Neural progenitor cell (in vitro differentiated cells): ENCODE results near the gene RPN2. TPM values are rescaled to one million over a fixed set of nuclear protein-coding genes. Genes with fewer than 3 reads are reported as not detected.

Experiments used
- DNase-seq: peaks from one replicate; pipeline ENCODE4 v3.0.0-alpha.2; 2016; ENCODE audit warnings: low spot score
- H2AFZ ChIP-seq: fragments of 200-600 bp; sonication (generic); replicated peaks from 2 replicates; pipeline ENCODE4 v1.6.1; 2016; ENCODE audit warnings: antibody characterized with exemption
- H3F3A ChIP-seq: fragments of 200-600 bp; sonication (generic); 2 replicates; pipeline ENCODE4 v1.6.1; 2016; ENCODE audit warnings: antibody characterized with exemption, low read depth
- H3K27ac ChIP-seq: fragments of 200-600 bp; sonication (generic); 2 replicates; pipeline ENCODE4 v1.5.1; 2016; ENCODE audit warnings: mild to moderate bottlenecking
- H3K27me3 ChIP-seq: fragments of 200-600 bp; sonication (generic); 2 replicates; pipeline ENCODE4 v1.6.1; 2016; ENCODE audit warnings: mild to moderate bottlenecking, moderate library complexity
- H3K36me3 ChIP-seq: fragments of 200-600 bp; sonication (generic); 2 replicates; pipeline ENCODE4 v1.5.1; 2016
- H3K4me1 ChIP-seq: fragments of 200-600 bp; sonication (generic); 2 replicates; pipeline ENCODE4 v1.6.1; 2016; ENCODE audit warnings: mixed run types
- H3K4me2 ChIP-seq: fragments of 200-600 bp; sonication (generic); 2 replicates; pipeline ENCODE4 v1.6.1; 2016
- H3K4me3 ChIP-seq: fragments of 200-600 bp; sonication (generic); 2 replicates; pipeline ENCODE4 v1.5.1; 2016
- H3K79me2 ChIP-seq: fragments of 200-600 bp; sonication (generic); 2 replicates; pipeline ENCODE4 v1.6.1; 2016; ENCODE audit warnings: low read depth
- H3K9ac ChIP-seq: fragments of 200-600 bp; sonication (generic); 2 replicates; pipeline ENCODE4 v1.6.1; 2016
- H3K9me3 ChIP-seq: fragments of 200-600 bp; sonication (generic); 2 replicates; pipeline ENCODE4 v1.5.1; 2016; ENCODE audit warnings: low read depth
- H4K20me1 ChIP-seq: fragments of 200-600 bp; sonication (generic); 2 replicates; pipeline ENCODE4 v1.6.1; 2016; ENCODE audit warnings: low read depth
- H3K27ac Mint-ChIP-seq: 3 replicates; pipeline ENCODE4 v1.8.0; 2021; ENCODE audit warnings: mixed read lengths
- H3K27me3 Mint-ChIP-seq: 2 replicates; pipeline ENCODE4 v1.8.0; 2022; ENCODE audit warnings: low read depth, mild to moderate bottlenecking, inconsistent platforms, moderate library complexity, mixed read lengths; ENCODE audit not compliant: insufficient read depth
- H3K36me3 Mint-ChIP-seq: 3 replicates; pipeline ENCODE4 v1.8.0; 2021; ENCODE audit warnings: mixed read lengths
- H3K4me1 Mint-ChIP-seq: 3 replicates; pipeline ENCODE4 v1.8.0; 2021; ENCODE audit warnings: mixed read lengths
- H3K4me3 Mint-ChIP-seq: 3 replicates; pipeline ENCODE4 v1.8.0; 2021; ENCODE audit warnings: mild to moderate bottlenecking, moderate library complexity, mixed read lengths
- H3K9me3 Mint-ChIP-seq: 3 replicates; pipeline ENCODE4 v1.8.0; 2020; ENCODE audit warnings: mixed read lengths
- EZH2 ChIP-seq: fragments of 200-600 bp; sonication (generic); IDR thresholded peaks from 2 replicates; pipeline ENCODE4 v1.6.1; 2017; ENCODE audit warnings: antibody characterized with exemption, mild to moderate bottlenecking, moderate library complexity
- EZH2phosphoT487 ChIP-seq: fragments of 200-600 bp; sonication (generic); IDR thresholded peaks from 2 replicates; pipeline ENCODE4 v1.6.1; 2017; ENCODE audit warnings: antibody characterized with exemption
- total RNA-seq: library from RNA; depleted of rRNA; stranded (reverse); fragments of >200 nt; gene quantifications from 2 replicates; pipeline ENCODE4 v1.2.3, GENCODE V29; 2015; ENCODE audit warnings: low replicate concordance
- TF ChIP-seq, protein P1 (sequence below): fragments of 200-600 bp; sonication (generic); IDR thresholded peaks from 2 replicates; pipeline ENCODE4 v1.5.1; 2017; ENCODE audit warnings: antibody characterized with exemption, mild to moderate bottlenecking

The RPN2 gene
- total RNA-seq, 1 donor from 2014 or later = 249 TPM

DNA sequence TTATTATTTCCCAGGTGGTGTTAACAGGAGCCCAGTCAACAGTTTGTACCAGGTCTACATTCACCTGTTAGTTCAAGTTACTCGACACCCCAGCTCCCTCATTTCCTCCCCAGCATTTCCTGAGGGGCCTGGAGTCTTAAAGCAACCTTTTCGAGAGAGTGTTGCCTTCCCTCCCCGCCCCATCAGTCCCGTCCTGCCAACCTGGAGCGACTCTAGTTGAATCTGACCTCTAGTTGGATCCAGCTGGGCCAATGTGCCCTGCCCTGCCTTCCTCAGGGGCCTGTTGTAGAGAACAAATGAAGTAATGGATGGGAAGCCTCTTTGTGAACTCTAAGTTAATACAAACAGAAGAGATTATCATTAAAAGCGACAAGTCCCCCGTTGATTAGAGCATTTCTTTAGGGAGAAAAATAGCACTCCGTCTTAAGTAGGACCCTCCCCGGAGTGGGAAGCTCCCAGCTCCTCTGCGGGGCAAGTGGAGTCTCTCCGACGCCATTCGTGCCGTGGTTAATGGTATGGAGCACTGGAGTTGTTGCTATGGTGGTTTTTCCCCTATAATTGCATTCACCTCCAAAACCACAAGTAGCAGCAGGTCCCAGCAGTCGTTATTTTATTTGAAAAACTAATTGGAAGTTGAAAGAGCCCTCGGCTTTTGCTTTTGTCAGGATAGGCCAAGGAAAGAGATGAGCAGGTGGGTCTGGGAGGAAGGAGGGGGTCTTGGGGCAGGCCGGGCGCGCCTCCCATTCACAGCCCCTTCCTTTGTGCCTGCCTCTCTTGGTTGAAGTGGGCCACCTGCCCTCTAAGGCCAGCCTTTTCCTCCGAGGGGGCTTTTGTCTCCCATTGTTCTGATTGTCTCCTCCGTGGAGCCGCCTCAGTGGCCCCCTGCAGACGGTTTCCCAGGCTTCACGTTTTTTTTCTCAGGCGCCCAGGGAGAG is 66.4 kb downstream of the RPN2 start:
- Histone ChIP-seq H3K27me3 (no peaks in the 10 kb centered on the region), H3K79me2 (no peaks in the 10 kb centered on the region), H3K4me3 (peak overlapping the region; percentile 11), H4K20me1 (no peaks in the 10 kb centered on the region), H2AFZ (no peak overlapping the region), H3F3A (peaks cover 79% of the 10 kb centered on the region), H3K36me3 (peaks cover 12% of the 10 kb centered on the region), H3K4me2 (peak overlapping the region; percentile 42), H3K9ac (no peak overlapping the region), H3K4me1 (peaks cover 53% of the 10 kb centered on the region), H3K27ac (peak overlapping the region; percentile 96), H3K9me3 (no peaks in the 10 kb centered on the region)
- H3K36me3 Mint-ChIP-seq = peaks cover 28% of the 10 kb centered on the region
- H3K4me1 Mint-ChIP-seq = peaks cover 54% of the 10 kb centered on the region
- H3K27ac Mint-ChIP-seq = peak overlapping the region; percentile 99
- no peaks in the 10 kb centered on the region for H3K9me3 Mint-ChIP-seq
- peak; percentile 92 for DNase-seq
- H3K4me3 Mint-ChIP-seq = peak overlapping the region; percentile 33
- TF ChIP-seq EZH2phosphoT487 = no peak
- TF ChIP-seq, protein P1, sequence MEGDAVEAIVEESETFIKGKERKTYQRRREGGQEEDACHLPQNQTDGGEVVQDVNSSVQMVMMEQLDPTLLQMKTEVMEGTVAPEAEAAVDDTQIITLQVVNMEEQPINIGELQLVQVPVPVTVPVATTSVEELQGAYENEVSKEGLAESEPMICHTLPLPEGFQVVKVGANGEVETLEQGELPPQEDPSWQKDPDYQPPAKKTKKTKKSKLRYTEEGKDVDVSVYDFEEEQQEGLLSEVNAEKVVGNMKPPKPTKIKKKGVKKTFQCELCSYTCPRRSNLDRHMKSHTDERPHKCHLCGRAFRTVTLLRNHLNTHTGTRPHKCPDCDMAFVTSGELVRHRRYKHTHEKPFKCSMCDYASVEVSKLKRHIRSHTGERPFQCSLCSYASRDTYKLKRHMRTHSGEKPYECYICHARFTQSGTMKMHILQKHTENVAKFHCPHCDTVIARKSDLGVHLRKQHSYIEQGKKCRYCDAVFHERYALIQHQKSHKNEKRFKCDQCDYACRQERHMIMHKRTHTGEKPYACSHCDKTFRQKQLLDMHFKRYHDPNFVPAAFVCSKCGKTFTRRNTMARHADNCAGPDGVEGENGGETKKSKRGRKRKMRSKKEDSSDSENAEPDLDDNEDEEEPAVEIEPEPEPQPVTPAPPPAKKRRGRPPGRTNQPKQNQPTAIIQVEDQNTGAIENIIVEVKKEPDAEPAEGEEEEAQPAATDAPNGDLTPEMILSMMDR = no peak
- no peak for TF ChIP-seq EZH2
- H3K27me3 Mint-ChIP-seq = peaks cover 2% of the 10 kb centered on the region

DNA sequence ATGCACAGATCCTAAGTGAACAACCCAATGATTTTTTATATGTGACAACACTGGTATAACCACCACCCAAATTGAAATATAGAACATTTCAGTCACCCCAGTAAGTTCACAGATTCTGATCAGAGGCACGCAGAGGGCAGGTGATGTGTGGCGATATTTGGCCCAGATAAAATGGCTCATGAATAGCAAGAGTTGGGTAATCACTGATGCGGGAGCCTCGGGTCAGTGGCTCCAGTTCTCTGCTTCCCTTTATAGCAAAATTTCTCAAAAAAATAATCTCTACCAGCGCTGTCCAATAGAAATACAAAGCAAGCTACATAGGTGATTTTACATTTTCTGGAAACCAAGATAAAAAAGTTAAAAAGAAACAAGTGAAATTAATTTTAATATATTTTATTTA is 67.6 kb downstream of the RPN2 start:
- H3K27ac Mint-ChIP-seq = peak overlapping the region; percentile 99
- H3K4me1 Mint-ChIP-seq = peaks cover 66% of the 10 kb centered on the region
- no peak overlapping the region for H3K4me3 ChIP-seq

DNA sequence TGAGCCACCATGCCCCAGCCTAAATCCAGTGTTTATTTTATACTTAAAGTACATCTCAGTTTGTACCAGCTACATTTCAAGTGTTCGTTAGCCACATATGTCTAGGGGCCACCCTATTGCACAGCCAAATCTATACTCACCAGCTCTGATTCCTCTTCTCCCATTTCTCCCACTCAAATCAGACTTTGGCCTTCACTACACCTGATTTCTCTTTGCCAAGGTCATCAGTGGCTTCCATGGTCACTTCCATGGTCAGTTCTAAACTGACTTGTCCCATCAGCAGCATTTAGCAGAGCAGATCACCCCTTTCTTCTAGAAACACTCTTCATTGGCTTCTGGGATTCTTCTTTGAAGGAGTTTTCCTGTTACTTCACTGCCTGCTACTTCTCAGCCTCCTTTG is 68.4 kb downstream of the RPN2 start:
- no peak for DNase-seq
- H3K27ac ChIP-seq = peak overlapping the region; percentile 96
- peaks cover 81% of the 10 kb centered on the region for H3F3A ChIP-seq
- peak overlapping the region; percentile 31 for H3K27ac Mint-ChIP-seq
- H3K36me3 Mint-ChIP-seq = peaks cover 12% of the 10 kb centered on the region
- H3K4me3 ChIP-seq = no peak overlapping the region
- no peaks in the 10 kb centered on the region for H4K20me1 ChIP-seq
- H3K4me2 ChIP-seq = no peak overlapping the region
- H3K27me3 ChIP-seq = no peaks in the 10 kb centered on the region
- H3K4me3 Mint-ChIP-seq = no peak overlapping the region
- H3K4me1 Mint-ChIP-seq = peaks cover 73% of the 10 kb centered on the region
- no peaks in the 10 kb centered on the region for H3K36me3 ChIP-seq
- TF ChIP-seq EZH2 (no peak), EZH2phosphoT487 (no peak)
- TF ChIP-seq, protein P1 = no peak
- H3K9me3 Mint-ChIP-seq = no peaks in the 10 kb centered on the region
- no peak overlapping the region for H2AFZ ChIP-seq
- peaks cover 71% of the 10 kb centered on the region for H3K4me1 ChIP-seq
- no peak overlapping the region for H3K9ac ChIP-seq
- peaks cover 7% of the 10 kb centered on the region for H3K27me3 Mint-ChIP-seq
- H3K9me3 ChIP-seq = no peaks in the 10 kb centered on the region
- H3K79me2 ChIP-seq = no peaks in the 10 kb centered on the region

More for the DNA sequence above, 67.6 kb downstream of the RPN2 start:
- H2AFZ ChIP-seq = no peak overlapping the region
- DNase-seq = no peak
- peaks cover 66% of the 10 kb centered on the region for H3K4me1 ChIP-seq
- H3K4me2 ChIP-seq = peak overlapping the region; percentile 42
- Mint-ChIP-seq H3K9me3 (no peaks in the 10 kb centered on the region), H3K4me3 (no peak overlapping the region), H3K27me3 (peaks cover 5% of the 10 kb centered on the region), H3K36me3 (peaks cover 17% of the 10 kb centered on the region)
- H3K9ac ChIP-seq = no peak overlapping the region
- peak overlapping the region; percentile 96 for H3K27ac ChIP-seq
- no peaks in the 10 kb centered on the region for H4K20me1 ChIP-seq
- peaks cover under 1% of the 10 kb centered on the region for H3K36me3 ChIP-seq
- H3K79me2 ChIP-seq = no peaks in the 10 kb centered on the region
- H3K27me3 ChIP-seq = no peaks in the 10 kb centered on the region
- TF ChIP-seq, protein P1 = no peak
- TF ChIP-seq EZH2 = no peak
- TF ChIP-seq EZH2phosphoT487 = no peak
- peaks cover 79% of the 10 kb centered on the region for H3F3A ChIP-seq
- H3K9me3 ChIP-seq = no peaks in the 10 kb centered on the region
